Tibial nerve (tissue), 4 donors: ENCODE results near the gene GPR55. TPM values are rescaled to one million over a fixed set of nuclear protein-coding genes. Genes with fewer than 3 reads are reported as not detected.

Experiments used
- DNase-seq, 2 donors: peaks; one replicate each; pipeline ENCODE4 v3.0.0-alpha.2; 2019; ENCODE audit warnings: low spot score in 2 of 2
- H3K27ac ChIP-seq, 4 donors: fragments of 200-600 bp; sonication (generic) in 3 of 4; one replicate each; pipeline ENCODE4 v1.5.1; 2017 to 2019; ENCODE audit warnings: mild to moderate bottlenecking in 1 of 4
- H3K27me3 ChIP-seq, 2 donors: fragments of 200-600 bp; sonication (generic) in 1 of 2; one replicate each; pipeline versions ENCODE4 v1.5.1 to v1.6.0; 2017 to 2019
- H3K36me3 ChIP-seq, 3 donors: fragments of 200-600 bp; sonication (generic); one replicate each; pipeline ENCODE4 v1.5.1; 2018 to 2019
- H3K4me1 ChIP-seq, 4 donors: fragments of 200-600 bp; sonication (generic) in 3 of 4; one replicate each; pipeline ENCODE4 v1.5.1; 2017 to 2019
- H3K4me3 ChIP-seq, 4 donors: fragments of 200-600 bp; sonication (generic) in 3 of 4; one replicate each; pipeline ENCODE4 v1.5.1; 2017 to 2019; ENCODE audit warnings: mild to moderate bottlenecking in 1 of 4, moderate library complexity in 1 of 4
- H3K9me3 ChIP-seq, 4 donors: fragments of 200-600 bp; sonication (generic) in 3 of 4; one replicate each; pipeline ENCODE4 v1.5.1; 2017 to 2019
- CTCF ChIP-seq, 5 experiments: fragments of 200-600 bp in 3 of 5; fragments of 450-650 bp in 2 of 5; sonication (generic) in 3 of 5; IDR thresholded peaks; one replicate each; pipeline ENCODE4 v1.5.1; 2016 to 2019; ENCODE audit warnings: antibody characterized with exemption in 5 of 5, mild to moderate bottlenecking in 3 of 5, moderate library complexity in 2 of 5
- EP300 ChIP-seq, 2 donors: sonication (generic); formaldehyde crosslinking; IDR thresholded peaks; one replicate each; pipeline ENCODE4 v1.6.1; 2017; ENCODE audit warnings: antibody characterized with exemption in 2 of 2, mild to moderate bottlenecking in 1 of 2
- POLR2A ChIP-seq, 2 donors: fragments of 450-650 bp; IDR thresholded peaks; one replicate each; pipeline ENCODE4 v1.6.1; 2017; ENCODE audit warnings: antibody characterized with exemption in 2 of 2, mild to moderate bottlenecking in 2 of 2, moderate library complexity in 2 of 2
- WGBS, 2 donors: methylation state at CpG; one replicate each; pipeline ENCODE4 v1.1.5; 2018; 5-methylcytosine and 5-hydroxymethylcytosine counted together
- total RNA-seq, 4 donors: library from RNA; depleted of rRNA; stranded (reverse); fragments of >200 nt; gene quantifications; one replicate each; pipeline ENCODE4 v1.1.0, GENCODE V29; 2016

Gene GPR55
- total RNA-seq, 4 donors from 2014 or later = 0.21 TPM; not detected in 3

- no peaks in the 10 kb centered on the region for H3K4me1 ChIP-seq
- no peaks in the 10 kb centered on the region for H3K9me3 ChIP-seq
- no peaks in the 10 kb centered on the region for H3K27me3 ChIP-seq
- no peak overlapping the region for H3K4me3 ChIP-seq
- DNase-seq = no peak
- no peak overlapping the region for H3K27ac ChIP-seq
- no peak for TF ChIP-seq EP300 (IDR thresholded peaks at IDR 0.05)
- TF ChIP-seq CTCF (IDR thresholded peaks at IDR 0.05) = no peak
- TF ChIP-seq POLR2A (IDR thresholded peaks at IDR 0.05) = no peak
- no peaks in the 10 kb centered on the region for H3K36me3 ChIP-seq
- 85 to 88% methylated on average over 7 of the region's 7 CpGs for WGBS, 2 donors
These were observed 21.6 kb upstream of the GPR55 start for GRCh38 chr2:230946429-230947234.

- no peaks in the 10 kb centered on the region for H3K4me1 ChIP-seq
- TF ChIP-seq CTCF (IDR thresholded peaks at IDR 0.05) (no peak), POLR2A (IDR thresholded peaks at IDR 0.05) (no peak), EP300 (IDR thresholded peaks at IDR 0.05) (no peak)
These were observed 19.8 kb upstream of the GPR55 start for GRCh38 chr2:230944757-230945372.

GRCh38 chr2:230944123-230944653 is 19.1 kb upstream of the GPR55 start:
- 82 to 84% methylated on average over 11 of the region's 11 CpGs for WGBS, 2 donors
- H3K4me3 ChIP-seq = no peak overlapping the region

More at GRCh38 chr2:230944757-230945372, 19.8 kb upstream of the GPR55 start:
- 90 to 91% methylated on average over 21 of the region's 21 CpGs for WGBS, 2 donors
- no peak overlapping the region for H3K4me3 ChIP-seq
- no peaks in the 10 kb centered on the region for H3K9me3 ChIP-seq
- H3K27ac ChIP-seq = no peak overlapping the region
- H3K27me3 ChIP-seq = peaks cover 0 to 2% of the 10 kb centered on the region in 2 donors
- H3K36me3 ChIP-seq = no peaks in the 10 kb centered on the region
- no peak for DNase-seq

GRCh38 chr2:230942920-230943896 is 18.2 kb upstream of the GPR55 start:
- Histone ChIP-seq H3K4me1 (no peaks in the 10 kb centered on the region), H3K36me3 (no peaks in the 10 kb centered on the region), H3K27ac (no peak overlapping the region), H3K4me3 (no peak overlapping the region), H3K27me3 (peaks cover 0 to 7% of the 10 kb centered on the region in 2 donors), H3K9me3 (no peaks in the 10 kb centered on the region)
- no peak for TF ChIP-seq EP300 (IDR thresholded peaks at IDR 0.05)
- TF ChIP-seq POLR2A (IDR thresholded peaks at IDR 0.05) = no peak
- no peak for TF ChIP-seq CTCF (IDR thresholded peaks at IDR 0.05)
- WGBS, 2 donors = 57 to 66% methylated on average over 16 to 19 of the region's 19 CpGs
- DNase-seq = no peak

More at GRCh38 chr2:230944123-230944653, 19.1 kb upstream of the GPR55 start:
- Histone ChIP-seq H3K36me3 (no peaks in the 10 kb centered on the region), H3K27me3 (peaks cover 0 to 7% of the 10 kb centered on the region in 2 donors), H3K27ac (no peak overlapping the region), H3K4me1 (no peaks in the 10 kb centered on the region), H3K9me3 (no peaks in the 10 kb centered on the region)
- TF ChIP-seq POLR2A (IDR thresholded peaks at IDR 0.05) (no peak), CTCF (IDR thresholded peaks at IDR 0.05) (no peak), EP300 (IDR thresholded peaks at IDR 0.05) (no peak)
- DNase-seq = no peak
